ENCODE measurements around the gene BORCS6. TPM values are rescaled to one million over a fixed set of nuclear protein-coding genes. Genes with fewer than 3 reads are reported as not detected.

The BORCS6 gene
- total and polyA plus RNA-seq, 9 of the 15 experiments (the other 6 are each of a cell fraction or from before 2014, with no cell fraction given), result 0.01 to 7.4 (median 2.3) TPM

- TF ChIP-seq AFF1 (IDR thresholded peaks at IDR 0.05; ENCODE audit: low read depth in 1 of 2, partially characterized antibody in 2 of 2) (no peak), TCF15 (CRISPR knock-in tag; IDR thresholded peaks at IDR 0.05) (no peak), E2F4 (CRISPR knock-in tag; IDR thresholded peaks at IDR 0.05; ENCODE audit: low read depth) (peak; percentile 100), SREBF1 (IDR thresholded peaks at IDR 0.05; ENCODE audit: borderline replicate concordance, low read depth, low read length) (no peak), ZNF431 (CRISPR knock-in tag; IDR thresholded peaks at IDR 0.05) (no peak), KDM2B (CRISPR knock-in tag; IDR thresholded peaks at IDR 0.05) (no peak), ZNF124 (CRISPR knock-in tag; IDR thresholded peaks at IDR 0.05) (no peak), RUNX1 (IDR thresholded peaks at IDR 0.05; ENCODE audit: low read depth) (no peak), THRAP3 (IDR thresholded peaks at IDR 0.05; ENCODE audit: borderline replicate concordance) (no peak), STAT5A (IDR thresholded peaks at IDR 0.05; ENCODE audit: borderline replicate concordance, low read length) (no peak), TAL1 (IDR thresholded peaks at IDR 0.05) (no peak), ZNF511 (CRISPR knock-in tag; IDR thresholded peaks at IDR 0.05) (no peak; the same call in 1 of the 2 replicates), MCM3 (IDR thresholded peaks at IDR 0.05) (no peak), CBX8 (IDR thresholded peaks at IDR 0.05; ENCODE audit: borderline replicate concordance, extremely low read depth, low read depth, low read length, poor library complexity, severe bottlenecking) (no peak), FOXP4 (CRISPR knock-in tag; IDR thresholded peaks at IDR 0.05; ENCODE audit: borderline replicate concordance) (no peak), FOSL1 (tag; conservative IDR thresholded peaks at IDR 0.05) (no peak; the same call in 1 of the 2 replicates), TGIF2 (CRISPR knock-in tag; IDR thresholded peaks at IDR 0.05) (0 out of 2 replicates have a peak, but pooled peaks have one; percentile 44), SIN3A (IDR thresholded peaks at IDR 0.05; ENCODE audit: borderline replicate concordance in 2 of 2, control insufficient read depth in 1 of 2, low read depth in 2 of 2, low read length in 2 of 2) (peak; percentile 74 to 83), NCOA6 (IDR thresholded peaks at IDR 0.05) (no peak)
These were observed 20.2 kb upstream of the BORCS6 start, which contains the start of gene AURKB (continued) for GRCh38 chr17:8209907-8210760.
